Neural progenitor cell (in vitro differentiated cells): Measurements from ENCODE around the gene GAB2. TPM values are rescaled to one million over a fixed set of nuclear protein-coding genes. Genes with fewer than 3 reads are reported as not detected.

Source experiments
- DNase-seq: peaks from one replicate; pipeline ENCODE4 v3.0.0-alpha.2; 2016; ENCODE audit warnings: low spot score
- H2AFZ ChIP-seq: fragments of 200-600 bp; sonication (generic); replicated peaks from 2 replicates; pipeline ENCODE4 v1.6.1; 2016; ENCODE audit warnings: antibody characterized with exemption
- H3F3A ChIP-seq: fragments of 200-600 bp; sonication (generic); 2 replicates; pipeline ENCODE4 v1.6.1; 2016; ENCODE audit warnings: antibody characterized with exemption, low read depth
- H3K27ac ChIP-seq: fragments of 200-600 bp; sonication (generic); 2 replicates; pipeline ENCODE4 v1.5.1; 2016; ENCODE audit warnings: mild to moderate bottlenecking
- H3K27me3 ChIP-seq: fragments of 200-600 bp; sonication (generic); 2 replicates; pipeline ENCODE4 v1.6.1; 2016; ENCODE audit warnings: mild to moderate bottlenecking, moderate library complexity
- H3K36me3 ChIP-seq: fragments of 200-600 bp; sonication (generic); 2 replicates; pipeline ENCODE4 v1.5.1; 2016
- H3K4me1 ChIP-seq: fragments of 200-600 bp; sonication (generic); 2 replicates; pipeline ENCODE4 v1.6.1; 2016; ENCODE audit warnings: mixed run types
- H3K4me2 ChIP-seq: fragments of 200-600 bp; sonication (generic); 2 replicates; pipeline ENCODE4 v1.6.1; 2016
- H3K4me3 ChIP-seq: fragments of 200-600 bp; sonication (generic); 2 replicates; pipeline ENCODE4 v1.5.1; 2016
- H3K79me2 ChIP-seq: fragments of 200-600 bp; sonication (generic); 2 replicates; pipeline ENCODE4 v1.6.1; 2016; ENCODE audit warnings: low read depth
- H3K9ac ChIP-seq: fragments of 200-600 bp; sonication (generic); 2 replicates; pipeline ENCODE4 v1.6.1; 2016
- H3K9me3 ChIP-seq: fragments of 200-600 bp; sonication (generic); 2 replicates; pipeline ENCODE4 v1.5.1; 2016; ENCODE audit warnings: low read depth
- H4K20me1 ChIP-seq: fragments of 200-600 bp; sonication (generic); 2 replicates; pipeline ENCODE4 v1.6.1; 2016; ENCODE audit warnings: low read depth
- H3K27ac Mint-ChIP-seq: 3 replicates; pipeline ENCODE4 v1.8.0; 2021; ENCODE audit warnings: mixed read lengths
- H3K27me3 Mint-ChIP-seq: 2 replicates; pipeline ENCODE4 v1.8.0; 2022; ENCODE audit warnings: low read depth, mild to moderate bottlenecking, inconsistent platforms, moderate library complexity, mixed read lengths; ENCODE audit not compliant: insufficient read depth
- H3K36me3 Mint-ChIP-seq: 3 replicates; pipeline ENCODE4 v1.8.0; 2021; ENCODE audit warnings: mixed read lengths
- H3K4me1 Mint-ChIP-seq: 3 replicates; pipeline ENCODE4 v1.8.0; 2021; ENCODE audit warnings: mixed read lengths
- H3K4me3 Mint-ChIP-seq: 3 replicates; pipeline ENCODE4 v1.8.0; 2021; ENCODE audit warnings: mild to moderate bottlenecking, moderate library complexity, mixed read lengths
- H3K9me3 Mint-ChIP-seq: 3 replicates; pipeline ENCODE4 v1.8.0; 2020; ENCODE audit warnings: mixed read lengths
- CTCF ChIP-seq: fragments of 200-600 bp; sonication (generic); IDR thresholded peaks from 2 replicates; pipeline ENCODE4 v1.5.1; 2017; ENCODE audit warnings: antibody characterized with exemption, mild to moderate bottlenecking
- EZH2 ChIP-seq: fragments of 200-600 bp; sonication (generic); IDR thresholded peaks from 2 replicates; pipeline ENCODE4 v1.6.1; 2017; ENCODE audit warnings: antibody characterized with exemption, mild to moderate bottlenecking, moderate library complexity
- EZH2phosphoT487 ChIP-seq: fragments of 200-600 bp; sonication (generic); IDR thresholded peaks from 2 replicates; pipeline ENCODE4 v1.6.1; 2017; ENCODE audit warnings: antibody characterized with exemption
- total RNA-seq: library from RNA; depleted of rRNA; stranded (reverse); fragments of >200 nt; gene quantifications from 2 replicates; pipeline ENCODE4 v1.2.3, GENCODE V29; 2015; ENCODE audit warnings: low replicate concordance

GAB2 gene
- total RNA-seq, 1 donor from 2014 or later = 11.1 TPM

GRCh38 chr11:78345450-78345849 is 72.2 kb downstream of the GAB2 start:
- Mint-ChIP-seq H3K9me3 (peaks cover 3% of the 10 kb centered on the region), H3K27ac (no peak overlapping the region), H3K4me3 (no peak overlapping the region), H3K4me1 (peaks cover 14% of the 10 kb centered on the region), H3K36me3 (no peaks in the 10 kb centered on the region), H3K27me3 (peaks cover 2% of the 10 kb centered on the region)
- H3K36me3 ChIP-seq = no peaks in the 10 kb centered on the region
- no peak overlapping the region for H3K9ac ChIP-seq
- no peaks in the 10 kb centered on the region for H3K9me3 ChIP-seq
- no peak overlapping the region for H3K27ac ChIP-seq
- H3K4me3 ChIP-seq = no peak overlapping the region
- H4K20me1 ChIP-seq = no peaks in the 10 kb centered on the region
- no peak for TF ChIP-seq EZH2phosphoT487
- TF ChIP-seq CTCF = no peak
- TF ChIP-seq EZH2 = no peak
- no peaks in the 10 kb centered on the region for H3K27me3 ChIP-seq
- H3K4me2 ChIP-seq = no peak overlapping the region
- no peak for DNase-seq
- H3K4me1 ChIP-seq = peaks cover 18% of the 10 kb centered on the region
- H3K79me2 ChIP-seq = peaks cover 49% of the 10 kb centered on the region
- peaks cover 14% of the 10 kb centered on the region for H3F3A ChIP-seq
- H2AFZ ChIP-seq = no peak overlapping the region

GRCh38 chr11:78344676-78345075 is 72.9 kb downstream of the GAB2 start:
- H3F3A ChIP-seq = peaks cover 6% of the 10 kb centered on the region
- no peak overlapping the region for H3K9ac ChIP-seq
- Mint-ChIP-seq H3K4me1 (peaks cover 7% of the 10 kb centered on the region), H3K27me3 (no peaks in the 10 kb centered on the region), H3K36me3 (no peaks in the 10 kb centered on the region), H3K27ac (no peak overlapping the region), H3K9me3 (peaks cover 3% of the 10 kb centered on the region), H3K4me3 (no peak overlapping the region)
- H3K36me3 ChIP-seq = no peaks in the 10 kb centered on the region
- H3K4me2 ChIP-seq = no peak overlapping the region
- TF ChIP-seq EZH2 = no peak
- TF ChIP-seq CTCF = no peak
- no peak for TF ChIP-seq EZH2phosphoT487
- no peak overlapping the region for H3K27ac ChIP-seq
- H2AFZ ChIP-seq = no peak overlapping the region
- no peaks in the 10 kb centered on the region for H4K20me1 ChIP-seq
- peaks cover 45% of the 10 kb centered on the region for H3K79me2 ChIP-seq
- DNase-seq = no peak
- H3K4me1 ChIP-seq = peaks cover 14% of the 10 kb centered on the region
- H3K27me3 ChIP-seq = no peaks in the 10 kb centered on the region
- no peak overlapping the region for H3K4me3 ChIP-seq
- no peaks in the 10 kb centered on the region for H3K9me3 ChIP-seq

- peaks cover 44% of the 10 kb centered on the region for H3K79me2 ChIP-seq
Measured at GRCh38 chr11:78344094-78344493, 73.5 kb downstream of the GAB2 start.

More at GRCh38 chr11:78344094-78344493, 73.5 kb downstream of the GAB2 start:
- H3K9me3 ChIP-seq = no peaks in the 10 kb centered on the region
- no peak overlapping the region for H3K9ac ChIP-seq
- H3K9me3 Mint-ChIP-seq = peaks cover 3% of the 10 kb centered on the region
- no peak overlapping the region for H3K4me3 ChIP-seq
- peaks cover 9% of the 10 kb centered on the region for H3K4me1 ChIP-seq
- H4K20me1 ChIP-seq = no peaks in the 10 kb centered on the region
- H3K27me3 Mint-ChIP-seq = no peaks in the 10 kb centered on the region
- H3K27me3 ChIP-seq = no peaks in the 10 kb centered on the region
- peaks cover 2% of the 10 kb centered on the region for H3K4me1 Mint-ChIP-seq
- H2AFZ ChIP-seq = no peak overlapping the region
- H3K36me3 ChIP-seq = no peaks in the 10 kb centered on the region
- H3K36me3 Mint-ChIP-seq = no peaks in the 10 kb centered on the region
- H3K4me3 Mint-ChIP-seq = no peak overlapping the region
- TF ChIP-seq EZH2phosphoT487 (no peak), CTCF (no peak), EZH2 (no peak)
- no peak overlapping the region for H3K4me2 ChIP-seq
- no peaks in the 10 kb centered on the region for H3F3A ChIP-seq
- DNase-seq = no peak
- H3K27ac ChIP-seq = no peak overlapping the region
- H3K27ac Mint-ChIP-seq = no peak overlapping the region
